Stimulated activated CD8-positive, alpha-beta memory T cell treated with anti-CD3 and anti-CD28 coated beads, Interleukin-7, amount 100 ng/mL, for 4 hours (primary cell): Measurements from ENCODE around the gene DET1.

Source experiments
- DNase-seq, 2 donors: peaks; one replicate each; pipeline ENCODE4 v3.0.0-alpha.2; 2020; ENCODE audit warnings: low read depth in 2 of 2

The DET1 gene

DNA sequence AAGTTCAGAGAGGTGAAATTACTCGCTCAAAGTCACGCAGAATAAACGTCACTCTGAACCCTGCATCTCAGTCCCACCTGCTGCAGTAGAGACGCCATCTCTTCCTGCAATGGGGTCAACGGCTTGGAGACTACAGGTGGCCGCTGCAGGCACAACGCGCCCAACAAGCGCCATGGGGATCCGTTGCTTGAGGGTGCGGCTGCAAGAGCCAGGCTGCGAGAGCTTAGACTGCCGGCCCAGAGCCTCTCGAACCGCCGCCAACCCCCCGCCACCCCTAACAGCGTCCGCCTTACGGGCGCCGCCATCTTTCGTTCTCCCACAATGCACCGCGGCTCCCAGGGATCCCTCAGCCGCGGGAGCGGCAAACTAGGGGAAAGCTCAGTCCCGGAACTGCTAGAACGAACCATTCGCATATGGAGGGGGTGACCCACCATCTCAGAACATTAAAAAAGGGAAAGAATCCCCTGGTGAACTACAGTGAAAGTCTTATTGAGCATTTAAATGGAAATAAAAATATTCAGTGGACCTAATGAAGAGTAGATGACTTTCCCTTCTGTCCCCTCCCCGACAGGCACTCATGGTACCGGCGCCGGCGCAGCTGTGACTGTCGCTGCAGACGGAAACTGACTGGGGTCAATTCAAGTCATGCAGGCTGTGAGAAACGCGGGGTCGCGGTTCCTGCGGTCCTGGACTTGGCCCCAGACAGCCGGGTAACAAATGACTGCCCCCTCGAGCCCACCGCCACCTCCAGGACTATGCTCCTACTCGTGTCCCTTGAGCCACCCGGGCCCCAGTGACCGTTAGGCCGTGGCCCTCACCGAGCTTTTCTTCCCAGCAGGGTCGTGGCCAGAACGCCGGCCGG, 79.2 kb downstream of the DET1 start, which contains the start of the genes MRPL46 and MRPS11:
TSS of gene MRPL46 (minus strand) at position 316 of the 862 bp plus-strand sequence. CDS start at position 305, 11 bp downstream.
TSS of gene MRPS11 (plus strand) at position 636 of the 862 bp plus-strand sequence. CDS start at position 646, 10 bp downstream.
- peak; percentile 78 to 82 for DNase-seq

DNA sequence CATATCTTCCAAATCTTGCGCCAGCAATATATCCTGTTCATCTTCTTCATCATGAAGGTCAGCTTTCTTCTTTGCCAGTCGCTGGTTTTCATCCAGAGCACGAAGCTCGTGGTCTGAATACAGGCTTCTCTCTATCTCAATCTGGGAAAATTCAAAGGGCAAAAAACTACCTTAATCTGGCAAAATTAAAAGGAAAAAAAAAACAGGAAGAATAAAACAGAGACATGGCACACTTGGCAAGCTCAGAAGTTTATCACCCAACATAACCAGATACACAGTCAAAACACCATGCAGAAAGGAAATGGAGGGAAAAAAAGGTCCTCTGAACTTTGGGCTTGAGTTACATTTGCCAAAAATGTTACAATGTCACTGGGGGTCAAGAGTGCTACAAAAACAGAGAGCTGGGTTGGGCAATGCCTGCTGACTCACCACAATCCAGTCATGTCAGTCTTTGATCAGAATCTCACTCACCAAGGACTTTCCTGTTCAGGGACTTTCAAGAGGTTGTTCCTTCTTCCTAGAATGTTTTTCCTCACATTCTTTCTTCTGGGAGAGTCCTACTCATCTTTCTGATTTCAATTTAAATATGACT, 80.8 kb downstream of the DET1 start:
- DNase-seq, result no peak

DNA sequence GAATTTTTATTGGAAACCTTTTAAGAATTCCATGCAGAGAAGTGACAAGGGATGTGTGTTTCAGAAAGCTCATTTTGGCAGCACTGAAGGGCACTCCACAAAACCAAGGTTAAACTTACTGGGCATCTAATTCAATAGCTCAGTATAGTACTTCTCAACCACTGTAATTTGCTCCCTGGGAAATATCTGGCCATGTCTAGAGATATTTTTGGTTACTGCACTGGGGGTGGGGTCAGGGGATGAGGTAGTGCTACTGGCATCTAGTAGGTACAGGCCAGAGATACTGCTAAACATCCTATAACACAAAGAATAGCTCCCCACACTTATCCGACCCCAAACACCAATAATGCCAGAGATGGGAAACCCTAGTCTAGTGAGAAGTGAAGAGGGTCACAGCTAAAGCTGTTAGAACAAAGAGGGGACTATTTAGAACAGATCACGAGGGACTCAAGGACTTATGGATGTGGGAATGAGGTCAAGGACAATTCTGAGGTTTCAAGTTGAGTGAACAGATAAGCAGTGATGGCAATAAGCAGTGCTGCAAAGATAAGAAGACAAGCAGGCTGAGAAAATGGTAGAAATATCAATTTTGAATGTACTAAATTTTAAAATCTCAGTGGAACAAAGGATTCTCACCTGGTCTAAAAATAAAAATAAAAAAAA, 82.5 kb downstream of the DET1 start:
- DNase-seq, result no peak
